ENCODE data around the gene ELMO2. TPM values are rescaled to one million over a fixed set of nuclear protein-coding genes. Genes with fewer than 3 reads are reported as not detected.
A peak's percentile ranks its signal among the peaks of the same experiment; 100 is the strongest.

The ELMO2 gene
- total and polyA plus RNA-seq, 2 donors (not counting 1 experiment from before 2014, with no cell fraction given) = 22.1 to 41.7 TPM

GRCh38 chr20:46352370-46352938 lies 54.0 kb downstream of the ELMO2 start:
- WGBS (ENCODE audit: insufficient coverage) = 94% methylated on average over 18 of the region's 18 CpGs
- Histone ChIP-seq H2AFZ (ENCODE audit: insufficient read depth, low read depth, low read length, poor library complexity, severe bottlenecking) (no peak overlapping the region), H3K79me2 (ENCODE audit: control insufficient read depth, insufficient read depth, low read length) (no peaks in the 10 kb centered on the region), H3K4me3 (ENCODE audit: control extremely low read depth in 1 of 5, extremely low read depth in 1 of 5, insufficient read depth in 1 of 5, low read depth in 2 of 5, low read length in 4 of 5) (no peak overlapping the region), H4K20me1 (ENCODE audit: control insufficient read depth, insufficient read depth, low read length, poor library complexity, severe bottlenecking) (peaks cover 30% of the 10 kb centered on the region), H3K27me3 (replicated peaks in 1 of 4; ENCODE audit: control extremely low read depth in 1 of 4, control insufficient read depth in 3 of 4, insufficient read depth in 4 of 4, low read length in 3 of 4) (no peaks in the 10 kb centered on the region), H3K36me3 (replicated peaks in 1 of 2; ENCODE audit: control extremely low read depth in 1 of 2, control insufficient read depth in 1 of 2, extremely low read depth in 1 of 2, insufficient read depth in 2 of 2, low read length in 1 of 2) (peaks cover 0 to 25% of the 10 kb centered on the region in 2 experiments), H3K9ac (ENCODE audit: low read length) (no peak overlapping the region), H3K27ac (ENCODE audit: low read length in 2 of 2) (no peak overlapping the region), H3K4me1 (ENCODE audit: control insufficient read depth in 2 of 2, insufficient read depth in 2 of 2, low read length in 2 of 2) (peaks cover 9 to 34% of the 10 kb centered on the region in 2 donors), H3K4me2 (replicated peaks; ENCODE audit: low read depth, low read length, poor library complexity, severe bottlenecking) (no peak overlapping the region), H3K9me3 (ENCODE audit: control extremely low read depth in 1 of 3, control insufficient read depth in 2 of 3, insufficient read depth in 1 of 3, low read length in 2 of 3) (no peaks in the 10 kb centered on the region)
- Mint-ChIP-seq H3K4me3 (no peak overlapping the region), H3K27me3 (no peaks in the 10 kb centered on the region), H3K9me3 (ENCODE audit: insufficient read depth) (no peaks in the 10 kb centered on the region), H3K4me1 (peaks cover 32% of the 10 kb centered on the region), H3K27ac (no peak overlapping the region)
- ATAC-seq (ENCODE audit: low read depth) (no peak), DNase-seq (no peak)
- ChIA-PET POLR2A (no interaction called here), CTCF (no interaction called here)
- intact Hi-C loops (cut with micrococcal nuclease) = no loop called here
- TF ChIP-seq CTCF (IDR thresholded peaks at IDR 0.05) (no peak), EZH2 (IDR thresholded peaks at IDR 0.05; ENCODE audit: borderline replicate concordance, insufficient read depth, low read depth, low read length, poor library complexity, severe bottlenecking) (no peak)

- H3K36me3 ChIP-seq (replicated peaks in 1 of 2; ENCODE audit: control extremely low read depth in 1 of 2, control insufficient read depth in 1 of 2, extremely low read depth in 1 of 2, insufficient read depth in 2 of 2, low read length in 1 of 2) = peaks cover 0 to 23% of the 10 kb centered on the region in 2 experiments
- H3K4me3 Mint-ChIP-seq = no peak overlapping the region
Observed at GRCh38 chr20:46351357-46352058, 54.9 kb downstream of the ELMO2 start.

More at GRCh38 chr20:46351357-46352058, 54.9 kb downstream of the ELMO2 start:
- DNase-seq (no peak), ATAC-seq (ENCODE audit: low read depth) (no peak)
- H3K9me3 ChIP-seq (ENCODE audit: control extremely low read depth in 1 of 3, control insufficient read depth in 2 of 3, insufficient read depth in 1 of 3, low read length in 2 of 3) = no peaks in the 10 kb centered on the region
- H3K27ac ChIP-seq (ENCODE audit: low read length in 2 of 2) = no peak overlapping the region
- H2AFZ ChIP-seq (ENCODE audit: insufficient read depth, low read depth, low read length, poor library complexity, severe bottlenecking) = no peak overlapping the region
- H3K9ac ChIP-seq (ENCODE audit: low read length) = no peak overlapping the region
- H3K27me3 ChIP-seq (replicated peaks in 1 of 4; ENCODE audit: control extremely low read depth in 1 of 4, control insufficient read depth in 3 of 4, insufficient read depth in 4 of 4, low read length in 3 of 4) = no peaks in the 10 kb centered on the region
- Mint-ChIP-seq H3K4me1 (peaks cover 26% of the 10 kb centered on the region), H3K27me3 (no peaks in the 10 kb centered on the region), H3K27ac (peak overlapping the region; percentile 82), H3K9me3 (ENCODE audit: insufficient read depth) (no peaks in the 10 kb centered on the region)
- TF ChIP-seq CTCF (IDR thresholded peaks at IDR 0.05) = no peak
- TF ChIP-seq EZH2 (IDR thresholded peaks at IDR 0.05; ENCODE audit: borderline replicate concordance, insufficient read depth, low read depth, low read length, poor library complexity, severe bottlenecking) = no peak
- H3K4me1 ChIP-seq (ENCODE audit: control insufficient read depth in 2 of 2, insufficient read depth in 2 of 2, low read length in 2 of 2) = peaks cover 9 to 24% of the 10 kb centered on the region in 2 donors
- H3K4me3 ChIP-seq (ENCODE audit: control extremely low read depth in 1 of 5, extremely low read depth in 1 of 5, insufficient read depth in 1 of 5, low read depth in 2 of 5, low read length in 4 of 5) = no peak overlapping the region
- H3K4me2 ChIP-seq (replicated peaks; ENCODE audit: low read depth, low read length, poor library complexity, severe bottlenecking) = no peak overlapping the region
- WGBS (ENCODE audit: insufficient coverage) = 86% methylated on average over 6 of the region's 7 CpGs
- ChIA-PET CTCF (interaction anchor here (0.6 kb wide), 1 partner anchor 331 kb away, joined by 3 read pairs; no protein-coding TSS in a partner anchor), POLR2A (no interaction called here)
- intact Hi-C loops (cut with micrococcal nuclease) = no loop called here
- no peaks in the 10 kb centered on the region for H3K79me2 ChIP-seq (ENCODE audit: control insufficient read depth, insufficient read depth, low read length)
- H4K20me1 ChIP-seq (ENCODE audit: control insufficient read depth, insufficient read depth, low read length, poor library complexity, severe bottlenecking) = peaks cover 21% of the 10 kb centered on the region
